K562 (cell line): ENCODE data around the gene GSC. TPM values are rescaled to one million over a fixed set of nuclear protein-coding genes. Genes with fewer than 3 reads are reported as not detected.

Experiments used
- ATAC-seq: fragments of 200-7000 bp; cut with Tn5 transposase; 3 replicates; pipeline ENCODE4 v1.9.1; 2020; ENCODE audit warnings: moderate library complexity
- BruUV-seq: library from RNA; stranded (reverse); fragments of 400-500 nt; replicated peaks from 2 replicates; lab custom pipeline; 2021; lab: Mats Ljungman, UMichigan
- CTCF ChIA-PET: fragments of 300-600 bp; formaldehyde crosslinking; extraction: SDS; loops from one replicate; lab custom pipeline; 2021; ENCODE audit warnings: low intra/inter-chr PET ratio; lab: Yijun Ruan, JAX
- POLR2A ChIA-PET: fragments of 300-600, 350-650 bp; sonication (Branson Sonifier 250); formaldehyde crosslinking; extraction: SDS; loops from one replicate; lab custom pipeline; 2021; ENCODE audit warnings: antibody characterized with exemption, inconsistent platforms; lab: Yijun Ruan, JAX
- DNase-seq, 4 experiments: peaks; one replicate each; pipeline versions ENCODE4 v3.0.0 to v3.0.0-alpha.2; 2011 to 2018; ENCODE audit warnings: low spot score in 3 of 4, mixed read lengths in 3 of 4; ENCODE audit errors: extremely low read depth in 1 of 4
- FAIRE-seq: peaks from 2 replicates; lab custom pipeline; 2011; peaks lifted over from hg19 to GRCh38; lab: Jason Lieb, UNC
- H2AFZ ChIP-seq: 2 replicates; pipeline ENCODE4 v1.6.0; 2011; ENCODE audit warnings: low read depth, low read length, control low read depth, inconsistent platforms
- H3K27ac ChIP-seq: fragments of 200-600 bp; 3 replicates; pipeline ENCODE4 v1.8.0; 2011; ENCODE audit warnings: low read depth, mild to moderate bottlenecking, control low read depth, inconsistent platforms, low read length, moderate library complexity, mixed read lengths; ENCODE audit errors: extremely low read depth
- H3K27me3 ChIP-seq, 2 experiments: fragments of 300-600 bp in 1 of 2; 2 replicates in 1 of 2; 3 replicates in 1 of 2; pipeline versions ENCODE4 v1.6.0 to v1.8.0; 2011; ENCODE audit warnings: inconsistent platforms in 2 of 2, low read length in 2 of 2, mild to moderate bottlenecking in 1 of 2, mixed read lengths in 1 of 2, moderate library complexity in 1 of 2; ENCODE audit not compliant: control insufficient read depth in 2 of 2, insufficient read depth in 2 of 2
- H3K36me3 ChIP-seq: fragments of 300-600 bp; 3 replicates; pipeline ENCODE4 v1.8.0; 2011; ENCODE audit warnings: mild to moderate bottlenecking, low read length, inconsistent platforms; ENCODE audit not compliant: control insufficient read depth, insufficient read depth
- H3K4me1 ChIP-seq, 2 experiments: fragments of 200-600 bp in 1 of 2; replicated peaks in 1 of 2; 2 replicates in 1 of 2; 3 replicates in 1 of 2; pipeline versions ENCODE4 v1.5.1 to v1.8.0; 2011; ENCODE audit warnings: inconsistent platforms in 2 of 2, low read length in 2 of 2, mild to moderate bottlenecking in 1 of 2, mixed read lengths in 1 of 2, moderate library complexity in 1 of 2; ENCODE audit not compliant: control insufficient read depth in 2 of 2, insufficient read depth in 2 of 2
- H3K4me2 ChIP-seq: 2 replicates; pipeline ENCODE4 v1.6.1; 2011; ENCODE audit warnings: low read length, control low read depth, inconsistent platforms, mixed read lengths; ENCODE audit not compliant: insufficient read depth
- H3K4me3 ChIP-seq: fragments of 200-600 bp; sonication (generic), shearing (Covaris generic); 2 replicates; pipeline ENCODE4 v1.5.1; 2016; ENCODE audit warnings: control low read depth, inconsistent platforms
- H3K79me2 ChIP-seq: fragments of 200-600 bp; 3 replicates; pipeline ENCODE4 v1.8.0; 2011; ENCODE audit warnings: low read length, inconsistent platforms; ENCODE audit not compliant: control insufficient read depth, insufficient read depth
- H3K9ac ChIP-seq, 2 experiments: 2 replicates each; pipeline versions ENCODE4 v1.6.0 to v1.6.1; 2011; ENCODE audit warnings: low read depth in 2 of 2, low read length in 2 of 2, control low read depth in 1 of 2, inconsistent platforms in 1 of 2, mild to moderate bottlenecking in 1 of 2, mixed read lengths in 1 of 2; ENCODE audit not compliant: insufficient read depth in 1 of 2
- H3K9me1 ChIP-seq: one replicate; pipeline ENCODE4 v1.6.0; 2011; ENCODE audit warnings: inconsistent platforms, mild to moderate bottlenecking, low read length, moderate library complexity; ENCODE audit not compliant: control insufficient read depth, insufficient read depth
- H3K9me3 ChIP-seq: replicated peaks from 2 replicates; pipeline ENCODE4 v1.5.1; 2011; ENCODE audit warnings: low read depth, low read length, inconsistent platforms; ENCODE audit not compliant: control insufficient read depth, insufficient read depth
- H4K20me1 ChIP-seq: replicated peaks from 2 replicates; pipeline ENCODE4 v1.6.1; 2011; ENCODE audit warnings: low read length, inconsistent platforms, mixed read lengths; ENCODE audit not compliant: control insufficient read depth, insufficient read depth
- CEBPZ ChIP-seq: fragments of 150-350 bp; IDR thresholded peaks from 2 replicates; pipeline ENCODE4 v1.6.1; 2014; ENCODE audit warnings: low read depth, mild to moderate bottlenecking, low read length, borderline replicate concordance
- FIP1L1 ChIP-seq: fragments of 200-400 bp; formaldehyde crosslinking; IDR thresholded peaks from 2 replicates; pipeline ENCODE4 v1.6.1; 2018; ENCODE audit warnings: mild to moderate bottlenecking, low read depth, low read length; ENCODE audit not compliant: poor library complexity, severe bottlenecking
- HMG20B ChIP-seq: fragments of 250-450 bp; sonication (Bioruptor Pico); IDR thresholded peaks from 2 replicates; pipeline ENCODE4 v1.5.0; 2021; ENCODE audit warnings: mild to moderate bottlenecking
- KAT7 ChIP-seq: sonication (generic); formaldehyde crosslinking; IDR thresholded peaks from 2 replicates; pipeline ENCODE4 v1.8.0; 2022; ENCODE audit warnings: missing genetic modification reagents, mild to moderate bottlenecking, borderline replicate concordance
- MIER1 ChIP-seq: fragments of 450-650 bp; IDR thresholded peaks from 2 replicates; pipeline ENCODE4 v1.6.1; 2016; ENCODE audit warnings: antibody characterized with exemption, mild to moderate bottlenecking, low read depth
- NCOR1 ChIP-seq: fragments of 450-650 bp; IDR thresholded peaks from 2 replicates; pipeline ENCODE4 v1.6.1; 2016; ENCODE audit warnings: mild to moderate bottlenecking, moderate library complexity
- PCBP2 ChIP-seq: fragments of 200-400 bp; formaldehyde crosslinking; IDR thresholded peaks from 2 replicates; pipeline ENCODE4 v1.6.1; 2018; ENCODE audit warnings: low read length, low read depth, mild to moderate bottlenecking, moderate library complexity; ENCODE audit not compliant: poor library complexity, severe bottlenecking
- PHB ChIP-seq: fragments of 250-450 bp; sonication (Bioruptor Pico); IDR thresholded peaks from 2 replicates; pipeline ENCODE4 v1.5.0; 2021
- POLR2B ChIP-seq: fragments of 450-650 bp; IDR thresholded peaks from 2 replicates; pipeline ENCODE4 v1.6.1; 2018; ENCODE audit warnings: low read depth; ENCODE audit not compliant: partially characterized antibody
- SNIP1 ChIP-seq: fragments of 450-650 bp; IDR thresholded peaks from 2 replicates; pipeline ENCODE4 v1.7.1; 2017; ENCODE audit warnings: low read depth, mild to moderate bottlenecking
- TEAD1 ChIP-seq, 2 experiments: fragments of 450-650 bp in 1 of 2; sonication (generic) in 1 of 2; formaldehyde crosslinking; IDR thresholded peaks; 2 replicates each; pipeline versions ENCODE4 v1.4.0 to v1.8.0; 2020 to 2022; ENCODE audit warnings: mild to moderate bottlenecking in 2 of 2, missing genetic modification reagents in 1 of 2
- ZBTB26 ChIP-seq: fragments of 450-650 bp; formaldehyde crosslinking; IDR thresholded peaks from 2 replicates; pipeline ENCODE4 v1.4.0; 2022; ENCODE audit warnings: missing genetic modification characterization
- ZNF24 ChIP-seq: fragments of 450-650 bp; IDR thresholded peaks from 2 replicates; pipeline ENCODE4 v1.6.1; 2016
- ZNF444 ChIP-seq: fragments of 250-450 bp; sonication (Bioruptor Pico); IDR thresholded peaks from 2 replicates; pipeline ENCODE4 v1.4.0; 2020; ENCODE audit warnings: mild to moderate bottlenecking, moderate library complexity
- ZNF668 ChIP-seq: fragments of 250-450 bp; sonication (Bioruptor Pico); IDR thresholded peaks from 2 replicates; pipeline ENCODE4 v1.8.0; 2022; ENCODE audit warnings: mild to moderate bottlenecking, inconsistent platforms
- ZNF766 ChIP-seq: fragments of 200-800 bp; sonication (Bioruptor generic); conservative IDR thresholded peaks from 2 replicates; pipeline ENCODE4 v1.6.1; 2016; ENCODE audit warnings: missing genetic modification characterization, missing compliant biosample characterization
- WGBS: fragments of 100-300 bp; shearing (Covaris generic); methylation state at CpG from one replicate; pipeline ENCODE4 v1.1.6; 2016; ENCODE audit warnings: low coverage, mixed read lengths; ENCODE audit not compliant: insufficient coverage; ENCODE audit errors: missing lambda C conversion rate; 5-methylcytosine and 5-hydroxymethylcytosine counted together
- in situ Hi-C: fragments of 300-500 bp; cut with MboI; formaldehyde crosslinking; loops from 4 replicates; pipeline ENCODE4 v1.15.0; 2018; ENCODE audit warnings: inconsistent platforms, mixed read lengths
- intact Hi-C: fragments of 100-400 bp; cut with micrococcal nuclease; formaldehyde crosslinking; loops from 2 replicates; pipeline ENCODE4 v1.14.2; 2022
- polyA plus RNA-seq, 8 experiments: library from polyadenylated mRNA; depleted of rRNA in 4 of 8; stranded (reverse) in 5 of 8; unstranded in 3 of 8; fragments of >200 nt; fragmentation: Nextera tagmentation in 2 of 8; fragmentation: Illumina TruSeq in 1 of 8; extraction: Ambion mirVana in 2 of 8; extraction: Trizol in 1 of 8; gene quantifications; 2 replicates each; pipeline versions ENCODE4 v1.2.1 to v1.2.3, GENCODE V29; 2011 to 2014; ENCODE audit warnings: inconsistent platforms in 1 of 8, missing spikeins in 1 of 8
- total RNA-seq, 7 experiments: library from RNA; depleted of rRNA in 6 of 7; stranded (reverse); fragments of >200 nt in 6 of 7; fragmentation: Illumina TruSeq in 2 of 7; extraction: Trizol in 2 of 7; gene quantifications; 2 replicates each; pipeline versions ENCODE4 v1.2.1 to v1.2.3, GENCODE V29; 2011 to 2021; ENCODE audit warnings: low replicate concordance in 1 of 7

Gene GSC
- total and polyA plus RNA-seq, 9 of the 15 experiments (the other 6 are each of a cell fraction or from before 2014, with no cell fraction given) = not detected

- no peak for TF ChIP-seq ZBTB26 (CRISPR knock-in tag)
Observed at GRCh38 chr14:94756310-94756882, 13.5 kb downstream of the GSC start (continued).

DNA sequence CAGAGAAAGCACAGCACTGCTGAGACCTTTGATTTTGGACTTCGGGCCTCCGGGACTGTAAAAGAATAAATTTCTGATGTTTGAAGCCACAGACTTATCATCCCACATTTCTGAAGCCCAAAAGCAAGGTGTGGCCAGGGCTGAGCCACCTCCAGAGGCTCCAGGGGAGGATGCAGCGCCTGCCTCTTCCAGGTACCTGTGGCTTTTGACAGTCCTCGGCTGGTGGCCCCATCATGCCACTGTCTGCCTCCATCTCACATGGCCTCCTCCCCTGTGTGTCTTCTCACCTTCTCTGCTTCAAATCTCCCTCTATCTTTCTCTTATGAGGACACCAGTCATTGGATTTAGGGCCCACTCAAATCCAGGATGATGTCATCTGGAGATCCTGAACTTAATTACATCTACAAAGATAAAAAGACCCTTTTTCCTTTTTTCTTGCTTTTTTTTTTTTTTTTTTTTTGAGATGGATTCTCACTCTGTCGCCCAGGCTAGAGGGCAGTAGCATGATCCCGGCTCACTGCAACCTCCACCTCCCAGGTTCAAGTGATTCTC is 15.4 kb downstream of the GSC start:
- H3K4me2 ChIP-seq = no peak overlapping the region
- H3K9me3 ChIP-seq = no peaks in the 10 kb centered on the region
- in situ Hi-C loops = no loop called here
- CTCF ChIA-PET = no interaction called here
- no peaks in the 10 kb centered on the region for H4K20me1 ChIP-seq
- ATAC-seq (no peak), DNase-seq (no peak), FAIRE-seq (no peak)
- H3K36me3 ChIP-seq = no peaks in the 10 kb centered on the region
- H2AFZ ChIP-seq = no peak overlapping the region
- H3K79me2 ChIP-seq = no peaks in the 10 kb centered on the region
- no peak overlapping the region for H3K4me3 ChIP-seq
- no peaks in the 10 kb centered on the region; a peak in 1 of 5 replicates for H3K27me3 ChIP-seq
- H3K9me1 ChIP-seq = no peaks in the 10 kb centered on the region
- H3K4me1 ChIP-seq = no peaks in the 10 kb centered on the region
- POLR2A ChIA-PET = no interaction called here
- BruUV-seq = no TSS peak
- H3K27ac ChIP-seq = no peak overlapping the region
- no peak overlapping the region for H3K9ac ChIP-seq
- intact Hi-C loops = no loop called here
- 0% methylated on average over 4 of the region's 6 CpGs for WGBS
- TF ChIP-seq PCBP2 (no peak), PHB (CRISPR knock-in tag) (no peak), FIP1L1 (no peak), ZNF444 (CRISPR knock-in tag) (no peak), NCOR1 (no peak), TEAD1 (CRISPR knock-in tag; IDR thresholded peaks at IDR 0.05) (no peak), SNIP1 (no peak), CEBPZ (no peak), KAT7 (CRISPR knock-in tag) (no peak), HMG20B (no peak), ZNF24 (no peak), POLR2B (no peak), MIER1 (no peak), ZNF766 (CRISPR knock-in tag) (no peak), ZNF668 (CRISPR knock-in tag) (no peak)
